Nucleus accumbens (tissue), 56 donors: ENCODE data around the gene FRK.
"Not testable (repeated sequence)": the region's sequence is repeated elsewhere in the genome, so short reads cannot be mapped to it uniquely, and the experiment has no call there.

Experiments
- DNase-seq, 56 donors: peaks; one replicate each; lab custom pipeline; 2025; lab: John Stamatoyannopoulos, UW

Gene FRK

GRCh38 chr6:116074732-116075390 is 14.2 kb upstream of the FRK start:
- no peak for DNase-seq

DNA sequence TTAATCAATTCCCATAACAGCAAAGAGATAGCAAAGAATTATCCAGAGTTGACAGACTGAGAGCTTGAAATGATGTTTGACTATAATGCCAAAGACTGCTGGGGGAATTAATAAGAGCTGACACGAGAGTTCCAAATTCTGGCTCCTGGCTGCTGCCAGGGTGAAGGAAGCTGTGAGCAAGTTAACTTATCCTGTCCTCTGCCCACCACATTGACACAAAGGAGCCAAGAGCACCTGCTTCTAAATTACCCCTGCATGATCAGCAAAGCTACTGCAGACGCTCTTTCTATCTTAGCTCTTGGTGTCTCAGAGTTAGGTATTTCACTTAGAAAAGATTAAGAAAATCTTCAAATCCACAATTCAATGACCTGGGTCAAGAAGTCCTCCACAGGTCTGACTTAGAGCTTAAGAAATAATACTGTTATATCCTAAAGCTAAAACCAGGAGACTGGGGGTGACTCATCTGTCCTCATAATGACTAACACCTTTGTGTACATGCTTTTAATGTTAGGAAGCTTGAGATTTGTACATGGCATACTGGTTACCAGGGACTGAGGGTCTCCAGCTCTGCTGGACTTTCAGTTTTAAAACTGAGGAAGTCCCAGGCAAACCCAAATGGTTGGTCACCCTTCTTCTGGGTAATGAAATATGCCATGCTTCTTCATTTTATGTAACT is 13.2 kb upstream of the FRK start:
- DNase-seq: no peak

DNA sequence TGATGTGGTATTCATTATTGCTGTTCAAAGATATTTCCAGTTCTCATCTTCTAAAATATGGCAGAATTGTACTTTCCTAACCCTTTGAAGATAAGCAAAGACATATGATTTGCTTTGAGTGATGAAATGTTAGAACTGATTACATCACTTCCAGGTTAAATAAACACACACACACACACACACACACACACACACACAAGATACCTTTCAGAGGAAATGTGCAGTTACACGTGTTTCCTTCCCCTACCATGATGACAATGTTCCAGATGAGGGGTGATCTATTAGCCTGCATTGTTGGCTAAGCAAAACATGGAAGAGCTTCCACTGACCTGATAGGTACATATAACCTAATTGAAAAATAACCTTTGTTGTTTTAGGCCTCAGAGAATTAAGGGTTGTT is 11.7 kb upstream of the FRK start:
- no peak for DNase-seq

- no peak for DNase-seq
Measured at GRCh38 chr6:116070616-116071389, 10.1 kb upstream of the FRK start.

- no peak for DNase-seq
Measured at GRCh38 chr6:116070101-116070500, 9.4 kb upstream of the FRK start.

GRCh38 chr6:116066789-116067188 is 6.1 kb upstream of the FRK start:
- DNase-seq: no peak

GRCh38 chr6:116064666-116065065 is 4.0 kb upstream of the FRK start:
- no peak for DNase-seq

GRCh38 chr6:116062496-116062895 is 1.8 kb upstream of the FRK start:
- no peak for DNase-seq

DNA sequence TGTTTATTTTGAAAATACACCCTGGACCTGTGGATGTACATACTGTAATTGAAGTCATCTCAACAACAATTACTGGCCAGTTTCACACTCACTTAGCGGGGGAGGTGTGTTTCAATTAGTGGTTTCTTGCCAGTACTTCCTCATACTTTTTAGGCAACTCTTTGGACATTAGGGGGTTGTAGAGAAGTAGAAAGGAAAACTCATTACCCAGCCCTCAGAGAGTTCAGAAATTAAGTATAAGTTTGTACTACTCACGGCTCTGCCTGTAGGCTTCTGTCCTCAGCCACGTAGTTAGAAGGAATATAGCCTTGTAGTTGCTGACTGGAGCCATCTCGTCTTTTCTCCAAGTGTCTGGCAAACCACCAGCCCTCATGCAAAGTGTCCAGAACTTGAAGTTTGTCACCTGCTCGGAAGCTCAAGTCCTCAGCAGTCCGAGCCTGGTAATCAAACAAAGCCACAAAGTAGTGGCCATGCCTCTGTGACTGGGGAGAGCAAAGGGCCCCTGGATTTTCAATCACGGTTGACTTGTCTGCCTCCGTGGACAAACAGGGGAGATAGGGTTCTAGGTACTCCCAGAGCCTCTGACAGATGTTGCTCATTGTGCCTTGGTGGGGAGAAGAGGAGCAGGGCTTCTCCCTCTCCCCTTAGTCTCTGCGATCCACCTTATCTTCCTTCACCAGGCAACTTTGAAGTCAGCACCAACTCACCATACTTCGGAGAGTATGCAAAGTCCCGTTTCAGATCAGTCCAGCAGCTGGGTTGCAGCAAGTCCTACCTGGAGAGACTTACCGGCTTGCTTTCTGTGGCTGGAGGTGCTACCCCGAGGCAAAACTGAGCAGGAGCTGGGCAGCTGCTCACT is 749 bp downstream of the FRK start:
- DNase-seq: no peak

DNA sequence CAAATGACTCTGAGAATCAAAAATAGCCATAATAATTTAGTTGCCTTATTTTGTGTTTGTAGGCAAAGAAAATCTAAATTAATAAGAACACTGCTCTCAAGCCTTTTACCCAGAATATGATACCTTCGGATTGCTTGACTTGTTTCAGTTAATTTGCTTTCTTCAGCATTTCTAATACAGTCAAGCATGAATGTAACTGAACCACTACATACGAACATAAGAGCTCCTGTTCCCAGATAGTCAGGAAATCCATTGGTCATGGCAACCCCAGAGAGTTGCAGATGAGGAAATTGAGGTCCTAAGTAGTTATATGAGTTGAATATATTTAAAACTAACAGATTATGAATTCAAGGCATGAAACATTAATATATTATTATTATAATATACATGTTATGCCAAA is 2.9 kb downstream of the FRK start:
- DNase-seq: no peak

- no peak for DNase-seq
Measured at GRCh38 chr6:116055513-116055912, 5.2 kb downstream of the FRK start.

DNA sequence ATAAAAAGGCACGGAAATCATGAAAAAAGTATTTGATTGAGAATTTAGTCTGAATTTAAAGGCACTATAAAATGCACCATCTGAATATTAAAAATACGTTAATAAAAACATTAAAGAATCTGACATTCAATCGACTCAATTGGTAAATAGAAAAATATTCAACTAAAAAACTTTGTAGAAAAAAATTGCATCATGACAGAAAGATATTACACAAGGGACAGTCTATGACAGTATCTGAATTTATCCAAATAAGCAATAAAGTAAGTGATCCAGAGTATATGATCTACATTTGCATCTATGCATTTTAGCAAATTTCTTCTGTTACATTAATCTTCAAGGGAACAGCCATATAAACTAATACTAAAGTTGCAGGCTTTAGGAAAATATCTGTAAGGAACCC is 9.4 kb downstream of the FRK start:
- DNase-seq: no peak

- DNase-seq: no peak
Measured at GRCh38 chr6:116050737-116051136, 10.0 kb downstream of the FRK start.

DNA sequence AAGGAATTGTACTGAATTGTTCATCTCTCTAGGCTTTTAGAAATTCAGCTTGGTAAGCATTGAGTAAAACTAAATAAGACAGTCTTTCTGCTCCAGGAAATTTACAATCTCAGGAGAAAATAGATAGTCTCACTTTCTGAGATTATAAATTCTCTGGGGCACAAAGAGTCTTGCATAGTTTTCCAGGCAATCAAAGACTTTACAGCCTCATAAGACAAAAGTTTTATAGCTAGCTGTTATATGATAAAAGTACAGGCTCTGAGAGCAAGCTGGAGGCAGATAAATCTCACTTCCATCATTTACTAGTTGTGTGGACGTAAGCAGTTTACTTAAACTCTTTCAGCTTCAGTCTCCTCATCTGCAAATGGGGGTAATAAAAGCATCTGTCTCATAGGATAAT is 11.4 kb downstream of the FRK start:
- DNase-seq: no peak

DNA sequence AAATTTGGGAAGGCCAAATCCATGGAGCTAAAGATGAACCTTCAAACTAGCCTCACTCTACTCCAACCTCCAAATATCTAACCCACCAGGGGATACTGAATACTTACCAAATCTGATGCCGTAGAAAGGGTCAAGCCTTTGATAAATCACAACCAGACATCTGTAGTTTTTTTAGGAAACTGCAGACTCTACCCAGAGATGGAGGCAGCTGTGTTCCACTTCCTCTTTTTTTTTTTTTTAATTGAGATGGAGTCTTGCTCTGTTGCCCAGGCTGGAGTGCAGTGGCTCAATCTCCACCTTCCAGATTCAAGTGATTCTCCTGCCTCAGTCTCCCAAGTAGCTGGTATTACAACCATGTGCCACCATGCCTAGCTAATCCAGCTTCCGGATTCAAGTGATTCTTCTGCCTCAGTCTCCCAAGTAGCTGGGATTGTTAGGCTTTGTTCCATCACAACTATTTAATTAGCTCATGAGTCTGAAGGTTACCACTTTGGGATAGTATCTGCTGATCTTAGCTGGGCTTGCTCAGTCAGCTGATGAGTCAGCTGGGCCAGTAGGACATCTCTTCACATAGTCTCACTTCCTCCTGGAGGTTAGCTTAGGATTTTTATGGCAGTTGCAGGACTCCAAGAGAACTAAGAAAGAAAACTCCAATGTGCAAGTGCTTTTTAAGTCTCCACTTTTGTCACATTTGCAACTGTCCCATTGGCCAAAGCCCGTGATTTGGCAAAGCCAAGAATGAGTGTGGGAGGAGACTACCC is 13.3 kb downstream of the FRK start:
- DNase-seq: no peak

- no peak for DNase-seq
Measured at GRCh38 chr6:116046737-116047136, 14.0 kb downstream of the FRK start.

- not testable (repeated sequence) for DNase-seq
Measured at GRCh38 chr6:116046272-116046671, 14.4 kb downstream of the FRK start.

- no peak for DNase-seq
Measured at GRCh38 chr6:116041934-116042333, 18.8 kb downstream of the FRK start.

GRCh38 chr6:116040993-116041392 is 19.7 kb downstream of the FRK start:
- DNase-seq: no peak

DNA sequence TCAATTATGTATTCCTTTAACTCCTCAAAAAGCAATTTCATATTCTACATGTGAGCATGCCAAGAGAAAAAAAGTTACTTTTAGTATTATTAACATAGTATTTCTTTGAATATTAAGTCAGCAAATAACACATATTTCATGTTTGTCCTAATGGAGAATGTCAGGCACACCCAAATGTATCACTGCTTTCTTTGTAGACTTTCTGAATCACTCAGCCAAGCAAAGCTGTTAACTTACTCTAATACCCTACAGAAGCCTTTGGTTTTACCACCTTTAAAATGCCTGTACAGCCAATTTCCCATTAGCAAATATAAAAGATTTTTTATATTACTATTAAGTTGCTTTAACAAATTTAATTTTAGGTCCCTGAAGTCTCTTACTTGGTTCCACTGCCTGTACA is 23.8 kb downstream of the FRK start:
- no peak for DNase-seq
